Measurements from ENCODE around the gene SPACA1.

Gene SPACA1

GRCh38 chr6:88111991-88112390 is 64.3 kb downstream of the SPACA1 start:
- Histone ChIP-seq H3K4me2 (no peak overlapping the region), H3K36me3 (ENCODE audit: insufficient read depth) (no peaks in the 10 kb centered on the region), H3K4me1 (ENCODE audit: low read depth, poor library complexity, severe bottlenecking) (no peaks in the 10 kb centered on the region), H3K4me3 (IDR thresholded peaks at IDR 0.05; ENCODE audit: insufficient read depth, low read depth, low read length) (no peak overlapping the region), H3K9ac (no peak overlapping the region), H3K27ac (no peak overlapping the region), H4K20me1 (ENCODE audit: insufficient read depth) (no peaks in the 10 kb centered on the region), H2AFZ (ENCODE audit: low read depth) (no peak overlapping the region), H3K79me2 (ENCODE audit: insufficient read depth, low read depth) (no peaks in the 10 kb centered on the region), H3K27me3 (ENCODE audit: insufficient read depth, low read depth) (no peaks in the 10 kb centered on the region)
- no peak for TF ChIP-seq CTCF (conservative IDR thresholded peaks at IDR 0.05; ENCODE audit: low read depth, low read length)

GRCh38 chr6:88114838-88115237 is 67.2 kb downstream of the SPACA1 start:
- Histone ChIP-seq H3K79me2 (ENCODE audit: insufficient read depth, low read depth) (no peaks in the 10 kb centered on the region), H3K27me3 (ENCODE audit: insufficient read depth, low read depth) (no peaks in the 10 kb centered on the region), H3K4me2 (no peak overlapping the region), H3K9ac (no peak overlapping the region), H3K4me1 (ENCODE audit: low read depth, poor library complexity, severe bottlenecking) (no peaks in the 10 kb centered on the region), H3K4me3 (IDR thresholded peaks at IDR 0.05; ENCODE audit: insufficient read depth, low read depth, low read length) (no peak overlapping the region), H3K27ac (no peak overlapping the region), H2AFZ (ENCODE audit: low read depth) (no peak overlapping the region), H4K20me1 (ENCODE audit: insufficient read depth) (no peaks in the 10 kb centered on the region), H3K36me3 (ENCODE audit: insufficient read depth) (no peaks in the 10 kb centered on the region)
- TF ChIP-seq CTCF (conservative IDR thresholded peaks at IDR 0.05; ENCODE audit: low read depth, low read length) = no peak

- Histone ChIP-seq H3K36me3 (ENCODE audit: insufficient read depth) (no peaks in the 10 kb centered on the region), H3K79me2 (ENCODE audit: insufficient read depth, low read depth) (no peaks in the 10 kb centered on the region), H2AFZ (ENCODE audit: low read depth) (no peak overlapping the region), H3K27ac (no peak overlapping the region), H3K4me1 (ENCODE audit: low read depth, poor library complexity, severe bottlenecking) (no peaks in the 10 kb centered on the region), H3K9ac (no peak overlapping the region), H3K27me3 (ENCODE audit: insufficient read depth, low read depth) (no peaks in the 10 kb centered on the region), H4K20me1 (ENCODE audit: insufficient read depth) (no peaks in the 10 kb centered on the region), H3K4me3 (IDR thresholded peaks at IDR 0.05; ENCODE audit: insufficient read depth, low read depth, low read length) (no peak overlapping the region), H3K4me2 (no peak overlapping the region)
- no peak for TF ChIP-seq CTCF (conservative IDR thresholded peaks at IDR 0.05; ENCODE audit: low read depth, low read length)
These were observed 67.7 kb downstream of the SPACA1 start for GRCh38 chr6:88115307-88115706.

GRCh38 chr6:88116276-88116675 is 68.6 kb downstream of the SPACA1 start:
- Histone ChIP-seq H4K20me1 (ENCODE audit: insufficient read depth) (no peaks in the 10 kb centered on the region), H3K36me3 (ENCODE audit: insufficient read depth) (no peaks in the 10 kb centered on the region), H3K79me2 (ENCODE audit: insufficient read depth, low read depth) (no peaks in the 10 kb centered on the region), H3K4me2 (no peak overlapping the region), H3K4me1 (ENCODE audit: low read depth, poor library complexity, severe bottlenecking) (no peaks in the 10 kb centered on the region), H3K9ac (no peak overlapping the region), H3K27ac (no peak overlapping the region), H3K4me3 (IDR thresholded peaks at IDR 0.05; ENCODE audit: insufficient read depth, low read depth, low read length) (no peak overlapping the region), H3K27me3 (ENCODE audit: insufficient read depth, low read depth) (no peaks in the 10 kb centered on the region), H2AFZ (ENCODE audit: low read depth) (no peak overlapping the region)
- TF ChIP-seq CTCF (conservative IDR thresholded peaks at IDR 0.05; ENCODE audit: low read depth, low read length) = no peak
